Type B pancreatic cell (in vitro differentiated cells): Measurements from ENCODE around the gene HRAS. TPM values are rescaled to one million over a fixed set of nuclear protein-coding genes. Genes with fewer than 3 reads are reported as not detected.

Experiments used
- DNase-seq: peaks from one replicate; pipeline ENCODE4 v3.0.0; 2021; ENCODE audit warnings: mixed read lengths; ENCODE audit not compliant: unreplicated experiment; ENCODE audit errors: extremely low spot score
- H3K27ac Mint-ChIP-seq: 2 replicates; pipeline ENCODE4 v1.8.0; 2021; ENCODE audit warnings: mild to moderate bottlenecking, mixed read lengths
- H3K27me3 Mint-ChIP-seq: 2 replicates; pipeline ENCODE4 v1.8.0; 2021; ENCODE audit warnings: mixed read lengths
- H3K36me3 Mint-ChIP-seq: 2 replicates; pipeline ENCODE4 v1.8.0; 2021; ENCODE audit warnings: mixed read lengths
- H3K4me1 Mint-ChIP-seq: one replicate; pipeline ENCODE4 v1.8.0; 2021; ENCODE audit warnings: mixed read lengths; ENCODE audit not compliant: unreplicated experiment
- H3K4me3 Mint-ChIP-seq: 2 replicates; pipeline ENCODE4 v1.8.0; 2021; ENCODE audit warnings: mild to moderate bottlenecking, mixed read lengths
- H3K9me3 Mint-ChIP-seq: 2 replicates; pipeline ENCODE4 v1.8.0; 2021; ENCODE audit warnings: mixed read lengths
- total RNA-seq: library from RNA; stranded (reverse); gene quantifications from 2 replicates; pipeline ENCODE4 v1.2.1, GENCODE V29; 2021; ENCODE audit warnings: low replicate concordance
- TF ChIP-seq, protein P1 (sequence below): fragments of 200-600 bp; sonication (generic); conservative IDR thresholded peaks from 2 replicates; pipeline ENCODE4 v1.5.0; 2021; ENCODE audit warnings: antibody characterized with exemption, mild to moderate bottlenecking

HRAS gene
- total RNA-seq, 1 donor from 2014 or later = 63.1 TPM

DNA sequence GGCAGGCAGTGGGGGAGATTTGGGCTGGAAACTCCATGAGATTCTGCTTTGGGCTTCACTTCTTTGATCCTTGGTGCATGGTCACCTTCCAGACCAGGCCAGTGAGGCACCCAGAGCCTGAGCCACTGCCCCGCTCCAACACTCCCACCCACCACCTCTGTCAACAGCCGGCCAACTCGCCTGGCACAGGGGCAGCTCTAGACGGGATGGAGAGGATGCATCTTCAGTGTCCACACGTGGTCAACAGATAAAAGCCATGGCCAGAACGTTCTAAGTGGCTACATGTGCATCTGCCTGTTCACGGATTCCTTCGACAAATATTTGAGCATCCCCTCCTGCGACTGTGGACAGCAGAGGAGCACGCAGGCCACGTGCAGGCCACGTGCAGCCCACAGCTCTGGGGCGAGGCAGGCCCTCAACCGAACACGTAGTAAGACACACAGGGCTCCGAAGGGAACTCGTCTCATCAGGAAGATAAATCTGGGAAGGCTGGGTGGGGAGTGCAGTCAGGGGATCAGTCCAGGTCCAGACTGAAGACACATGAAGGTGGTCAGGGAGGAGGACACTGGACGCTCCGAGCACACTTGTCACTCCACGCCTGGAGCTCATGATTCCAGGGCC lies 3.2 kb upstream of the HRAS start:
- H3K36me3 Mint-ChIP-seq = no peaks in the 10 kb centered on the region
- TF ChIP-seq, protein P1, sequence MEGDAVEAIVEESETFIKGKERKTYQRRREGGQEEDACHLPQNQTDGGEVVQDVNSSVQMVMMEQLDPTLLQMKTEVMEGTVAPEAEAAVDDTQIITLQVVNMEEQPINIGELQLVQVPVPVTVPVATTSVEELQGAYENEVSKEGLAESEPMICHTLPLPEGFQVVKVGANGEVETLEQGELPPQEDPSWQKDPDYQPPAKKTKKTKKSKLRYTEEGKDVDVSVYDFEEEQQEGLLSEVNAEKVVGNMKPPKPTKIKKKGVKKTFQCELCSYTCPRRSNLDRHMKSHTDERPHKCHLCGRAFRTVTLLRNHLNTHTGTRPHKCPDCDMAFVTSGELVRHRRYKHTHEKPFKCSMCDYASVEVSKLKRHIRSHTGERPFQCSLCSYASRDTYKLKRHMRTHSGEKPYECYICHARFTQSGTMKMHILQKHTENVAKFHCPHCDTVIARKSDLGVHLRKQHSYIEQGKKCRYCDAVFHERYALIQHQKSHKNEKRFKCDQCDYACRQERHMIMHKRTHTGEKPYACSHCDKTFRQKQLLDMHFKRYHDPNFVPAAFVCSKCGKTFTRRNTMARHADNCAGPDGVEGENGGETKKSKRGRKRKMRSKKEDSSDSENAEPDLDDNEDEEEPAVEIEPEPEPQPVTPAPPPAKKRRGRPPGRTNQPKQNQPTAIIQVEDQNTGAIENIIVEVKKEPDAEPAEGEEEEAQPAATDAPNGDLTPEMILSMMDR = no peak
- peaks cover 18% of the 10 kb centered on the region for H3K27me3 Mint-ChIP-seq
- H3K4me1 Mint-ChIP-seq = no peaks in the 10 kb centered on the region
- DNase-seq = no peak
- no peaks in the 10 kb centered on the region for H3K9me3 Mint-ChIP-seq
- peak overlapping the region; percentile 44 for H3K4me3 Mint-ChIP-seq
- H3K27ac Mint-ChIP-seq = no peak overlapping the region

DNA sequence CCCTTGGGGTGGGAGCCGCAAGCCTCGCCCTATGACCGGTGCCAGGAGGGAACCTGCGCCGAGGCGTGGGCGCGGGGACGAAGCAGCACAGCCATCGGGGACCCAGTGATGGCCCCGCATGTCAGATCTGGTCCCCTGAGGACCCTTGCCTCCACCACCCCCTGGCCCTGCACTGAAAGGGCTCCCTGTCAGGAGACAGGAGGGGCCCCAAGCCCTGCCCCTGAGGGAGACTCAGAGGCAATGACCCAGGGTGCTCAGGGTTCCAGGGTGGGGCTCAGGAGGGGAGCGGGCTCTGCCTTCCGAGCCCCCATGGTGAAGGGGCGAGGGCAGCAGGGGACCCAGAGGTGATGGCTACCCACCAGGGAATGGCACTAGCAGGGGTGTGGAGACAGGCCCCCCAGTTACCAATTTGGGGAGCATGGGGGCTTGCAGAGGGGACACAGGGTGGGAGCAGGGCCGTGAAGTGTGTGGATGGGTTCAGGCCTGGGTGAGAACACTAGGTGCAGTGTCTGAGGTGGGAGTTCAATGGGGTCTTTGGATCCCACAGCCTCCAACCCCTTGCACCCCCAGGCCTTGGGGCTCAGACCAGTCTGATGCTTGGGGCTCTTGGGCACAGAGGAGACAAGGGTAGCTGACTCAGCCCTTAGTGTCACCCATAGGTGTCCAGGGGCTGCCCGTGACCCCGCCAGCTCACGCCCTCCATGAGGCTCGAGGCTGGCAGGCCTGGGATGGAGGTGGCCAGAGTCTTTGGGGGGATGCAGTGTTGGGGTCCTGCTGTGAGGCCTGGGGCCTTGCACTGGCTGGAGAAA lies 2.5 kb upstream of the HRAS start:
- Mint-ChIP-seq H3K36me3 (no peaks in the 10 kb centered on the region), H3K4me1 (no peaks in the 10 kb centered on the region), H3K4me3 (peak overlapping the region; percentile 54), H3K27ac (no peak overlapping the region), H3K9me3 (no peaks in the 10 kb centered on the region), H3K27me3 (peaks cover 18% of the 10 kb centered on the region)
- TF ChIP-seq, protein P1 = no peak
- DNase-seq = peak; percentile 67

DNA sequence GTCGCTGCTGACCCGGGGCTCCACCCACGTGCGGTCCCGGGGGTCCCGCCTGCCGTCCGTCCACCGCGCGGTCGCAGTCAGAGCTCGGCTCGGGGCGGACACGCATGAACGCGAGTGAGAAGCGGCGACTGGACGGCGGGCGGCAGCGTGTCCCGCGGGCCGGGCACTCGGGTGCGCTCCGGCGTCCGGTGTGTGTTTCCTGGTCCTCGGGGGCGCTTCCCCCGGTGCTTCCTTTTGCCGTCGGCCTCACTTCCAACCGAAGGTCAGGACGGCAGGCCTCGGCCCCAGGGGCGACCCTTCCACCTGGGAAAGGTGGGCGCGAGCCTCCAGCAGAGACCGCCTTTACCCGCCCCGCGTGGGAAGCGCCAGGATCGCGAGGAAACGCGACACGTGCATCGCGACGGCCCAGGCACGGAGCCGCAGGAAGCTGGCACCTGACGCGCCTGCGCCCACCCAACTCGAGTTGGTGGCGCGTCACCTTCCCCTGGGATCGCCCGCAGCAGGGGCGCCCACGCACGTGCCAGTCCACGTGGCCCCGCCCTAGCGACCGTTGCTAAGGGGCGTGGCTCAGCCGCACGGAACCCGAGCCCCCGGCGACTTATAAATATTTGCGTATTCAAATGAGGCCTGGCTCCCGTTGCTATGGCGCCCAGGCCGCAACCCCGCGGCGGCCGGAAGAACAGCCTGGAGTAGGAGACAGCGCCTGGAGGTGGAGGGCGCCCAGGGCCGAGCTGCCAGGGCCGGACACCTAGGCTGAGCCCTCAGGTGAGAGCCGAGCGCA lies 1.7 kb upstream of the HRAS start, which contains the start of gene LRRC56:
TSS of gene LRRC56 (plus strand) at position 687 of the 781 bp plus-strand sequence. CDS start 3,158 bp downstream, outside the sequence.
- TF ChIP-seq, protein P1 = no peak
- DNase-seq = peak; percentile 83
- Mint-ChIP-seq H3K9me3 (no peaks in the 10 kb centered on the region), H3K4me1 (no peaks in the 10 kb centered on the region), H3K27ac (peak within 1 kb of the TSS; percentile 86), H3K36me3 (no peaks in the 10 kb centered on the region), H3K27me3 (peaks cover 18% of the 10 kb centered on the region), H3K4me3 (peak within 1 kb of the TSS; percentile 93)

DNA sequence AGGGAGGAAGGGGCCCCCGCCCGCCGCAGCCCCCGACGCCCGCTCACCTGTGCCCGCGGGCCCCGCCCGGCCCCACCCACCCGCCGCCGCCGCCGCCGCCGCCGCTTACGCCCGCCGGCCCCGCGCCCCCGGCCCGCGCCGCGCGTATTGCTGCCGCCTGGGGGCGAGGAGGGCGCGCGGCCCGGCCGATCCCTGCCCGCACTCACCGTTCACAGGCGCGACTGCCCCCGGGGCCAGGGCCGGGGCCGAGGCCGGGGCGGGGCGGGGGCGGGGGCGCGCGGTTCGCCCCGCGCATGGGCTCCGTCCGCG lies 212 bp downstream of the HRAS start:
- TF ChIP-seq, protein P1 = no peak
- Mint-ChIP-seq H3K36me3 (no peaks in the 10 kb centered on the region), H3K9me3 (no peaks in the 10 kb centered on the region), H3K27me3 (peaks cover 18% of the 10 kb centered on the region), H3K27ac (no peak overlapping the region), H3K4me3 (no peak overlapping the region), H3K4me1 (no peaks in the 10 kb centered on the region)
- no peak for DNase-seq

DNA sequence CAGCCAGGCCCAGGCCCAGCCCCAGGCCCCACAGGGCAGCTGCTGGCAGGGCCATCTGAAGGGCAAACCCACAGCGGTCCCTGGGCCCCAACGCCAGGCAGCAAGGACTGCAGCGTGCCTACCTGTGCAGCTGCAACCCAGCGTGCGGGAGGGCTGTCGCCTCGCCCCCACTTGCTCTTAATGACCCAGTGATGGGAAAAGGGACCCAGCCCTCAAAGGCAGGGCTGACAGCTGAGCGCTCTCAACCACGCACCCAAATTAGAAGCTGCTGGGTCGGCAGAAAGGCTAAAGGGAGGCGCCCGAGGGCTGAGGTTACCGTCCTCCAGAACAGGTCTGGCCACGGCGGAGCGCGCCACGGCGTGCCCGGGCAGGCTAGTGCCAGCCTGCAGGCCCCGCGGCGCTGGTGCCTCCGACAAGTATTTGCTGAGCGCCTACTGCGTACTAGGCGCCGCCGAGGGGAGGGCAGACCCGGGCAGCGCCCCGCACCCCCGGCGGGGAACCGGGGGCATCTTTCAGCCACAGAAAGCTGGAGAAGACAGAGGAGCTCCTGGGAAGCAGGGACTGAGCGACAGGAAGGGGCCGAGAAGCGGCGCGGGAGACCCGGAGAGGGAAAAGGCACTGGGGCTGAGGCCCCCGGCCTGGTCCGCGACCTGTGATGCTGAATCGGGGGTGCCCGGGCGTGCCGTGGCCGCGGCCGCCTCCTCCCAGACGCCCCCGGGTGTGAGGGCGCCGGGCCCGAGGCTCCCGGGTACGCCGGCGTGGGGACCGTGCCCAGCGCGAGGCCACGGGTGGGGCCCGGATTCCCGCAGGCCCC lies 773 bp downstream of the HRAS start:
- Mint-ChIP-seq H3K4me3 (peak overlapping the region; percentile 79), H3K4me1 (no peaks in the 10 kb centered on the region), H3K27me3 (peaks cover 18% of the 10 kb centered on the region), H3K27ac (no peak overlapping the region), H3K36me3 (no peaks in the 10 kb centered on the region), H3K9me3 (no peaks in the 10 kb centered on the region)
- TF ChIP-seq, protein P1 = no peak
- DNase-seq = peak; percentile 76
